Activated CD4-positive, alpha-beta T cell treated with anti-CD3 and anti-CD28 coated beads for 36 hours (primary cell): ENCODE measurements around the gene ANKRD31. TPM values are rescaled to one million over a fixed set of nuclear protein-coding genes. Genes with fewer than 3 reads are reported as not detected.
"Not testable (repeated sequence)": the region's sequence is repeated elsewhere in the genome, so short reads cannot be mapped to it uniquely, and the experiment has no call there.

Source experiments
- ATAC-seq: fragments of 200-7000 bp; cut with Tn5 transposase; one replicate; pipeline ENCODE4 v1.10.0; 2021; ENCODE audit warnings: mild to moderate bottlenecking, moderate library complexity
- CTCF ChIA-PET: fragments of 350-600 bp; sonication (Branson Sonifier 250); formaldehyde crosslinking; loops from one replicate; lab custom pipeline; 2021; ENCODE audit warnings: antibody characterized with exemption; lab: Charles Lee
- POLR2A ChIA-PET: fragments of 350-600 bp; sonication (Branson Sonifier 250); formaldehyde crosslinking; loops from one replicate; lab custom pipeline; 2021; ENCODE audit warnings: antibody characterized with exemption, inconsistent platforms; lab: Charles Lee
- DNase-seq: peaks from one replicate; pipeline ENCODE4 v3.0.0-alpha.2; 2020
- H3K27ac Mint-ChIP-seq: one replicate; pipeline ENCODE4 v1.8.0; 2021; ENCODE audit warnings: mixed read lengths
- H3K27me3 Mint-ChIP-seq: one replicate; pipeline ENCODE4 v1.8.0; 2021; ENCODE audit warnings: mixed read lengths
- H3K36me3 Mint-ChIP-seq: one replicate; pipeline ENCODE4 v1.8.0; 2021; ENCODE audit warnings: low read depth, mixed read lengths
- H3K4me1 Mint-ChIP-seq: one replicate; pipeline ENCODE4 v1.8.0; 2021; ENCODE audit warnings: mixed read lengths
- H3K4me3 Mint-ChIP-seq: one replicate; pipeline ENCODE4 v1.8.0; 2021; ENCODE audit warnings: mild to moderate bottlenecking, moderate library complexity, mixed read lengths
- H3K9me3 Mint-ChIP-seq: one replicate; pipeline ENCODE4 v1.8.0; 2021; ENCODE audit warnings: low read depth, mixed read lengths
- intact Hi-C, 2 experiments: fragments of 100-400 bp; cut with DNase I in 1 of 2; cut with micrococcal nuclease in 1 of 2; formaldehyde crosslinking; loops; one replicate each; pipeline versions ENCODE4 v1.14.2 to v1.15.1; 2022 to 2024; cut with DNase I, micrococcal nuclease
- total RNA-seq, 2 experiments: library from RNA; stranded (reverse); gene quantifications; one replicate each; pipeline ENCODE4 v1.2.3, GENCODE V29; 2021

Gene ANKRD31
- total RNA-seq, 2 experiments from 2014 or later: 0.66 to 0.67 TPM

GRCh38 chr5:75225506-75225905 is 11.2 kb downstream of the ANKRD31 start:
- no peak overlapping the region for H3K27ac Mint-ChIP-seq
- POLR2A ChIA-PET: no interaction called here
- intact Hi-C loops: no loop called here
- H3K4me1 Mint-ChIP-seq: no peaks in the 10 kb centered on the region
- H3K4me3 Mint-ChIP-seq: no peak overlapping the region
- H3K36me3 Mint-ChIP-seq: peaks cover 9% of the 10 kb centered on the region
- no peaks in the 10 kb centered on the region for H3K27me3 Mint-ChIP-seq
- H3K9me3 Mint-ChIP-seq: no peaks in the 10 kb centered on the region
- CTCF ChIA-PET: interaction anchor here (0.6 to 1.4 kb wide), 2 partner anchors 10 to 1178 kb away, joined by 3 to 5 read pairs; no protein-coding TSS in a partner anchor
- no peak for DNase-seq
- no peak for ATAC-seq

- DNase-seq, intact Hi-C loops, ATAC-seq, POLR2A ChIA-PET, H3K4me1 Mint-ChIP-seq, CTCF ChIA-PET, H3K27me3 Mint-ChIP-seq, H3K4me3 Mint-ChIP-seq, H3K27ac Mint-ChIP-seq: not testable (repeated sequence)
- Mint-ChIP-seq H3K9me3 (peaks cover 14% of the 10 kb centered on the region), H3K36me3 (peaks cover 40% of the 10 kb centered on the region)
Observed at GRCh38 chr5:75220787-75221186, 15.9 kb downstream of the ANKRD31 start.

DNA sequence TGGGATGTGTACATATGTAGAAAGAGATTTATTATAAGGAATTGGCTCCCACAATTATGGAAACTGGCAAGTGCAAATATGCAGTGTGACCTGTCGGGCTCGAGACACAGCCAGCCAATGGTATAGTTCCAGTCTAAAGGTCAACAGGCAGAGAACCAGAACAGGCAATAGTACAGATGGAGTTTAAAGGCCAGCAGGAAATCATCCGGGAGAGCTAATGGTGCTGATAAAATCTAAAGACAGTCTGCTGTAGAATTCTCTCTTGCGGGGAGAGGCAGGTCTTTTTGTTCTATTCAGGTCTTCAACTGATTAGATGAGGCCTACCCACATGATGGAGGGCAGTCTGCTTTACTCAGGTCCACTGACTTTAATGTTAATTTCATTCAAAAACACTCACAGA is 21.8 kb downstream of the ANKRD31 start:
- intact Hi-C loops: no loop called here
- H3K9me3 Mint-ChIP-seq: peaks cover 12% of the 10 kb centered on the region
- peaks cover 27% of the 10 kb centered on the region for H3K36me3 Mint-ChIP-seq
- ChIA-PET CTCF (interaction anchor here (1.3 kb wide), 1 partner anchor 15 kb away, joined by 3 read pairs; no protein-coding TSS in a partner anchor), POLR2A (no interaction called here)
- H3K27me3 Mint-ChIP-seq: no peaks in the 10 kb centered on the region
- H3K4me1 Mint-ChIP-seq: no peaks in the 10 kb centered on the region
- H3K4me3 Mint-ChIP-seq: no peak overlapping the region
- H3K27ac Mint-ChIP-seq: no peak overlapping the region
- DNase-seq (no peak), ATAC-seq (no peak)

DNA sequence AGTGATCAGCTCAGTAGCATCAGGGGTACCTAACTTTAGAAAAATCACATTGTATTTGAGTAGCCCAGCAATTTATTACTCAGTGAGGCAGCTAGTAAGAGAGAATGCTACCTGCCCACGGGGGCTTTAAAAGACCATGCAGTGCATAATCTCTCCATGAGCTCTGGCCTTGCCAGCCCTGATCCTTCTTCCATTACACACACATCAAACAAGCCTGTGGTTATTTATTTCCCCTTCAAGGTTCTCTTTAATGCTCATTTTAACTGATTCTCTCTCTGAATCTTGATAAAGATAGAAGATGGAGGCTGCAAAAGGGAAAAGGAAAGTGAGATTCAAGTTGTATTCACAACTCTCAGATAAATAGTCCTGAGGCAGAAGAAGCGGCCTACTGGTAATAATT is 22.3 kb downstream of the ANKRD31 start:
- no peak overlapping the region for H3K4me3 Mint-ChIP-seq
- DNase-seq (no peak), ATAC-seq (no peak)
- no peaks in the 10 kb centered on the region for H3K27me3 Mint-ChIP-seq
- H3K9me3 Mint-ChIP-seq: peaks cover 10% of the 10 kb centered on the region
- ChIA-PET POLR2A (no interaction called here), CTCF (interaction anchor here (0.6 to 0.8 kb wide), 2 partner anchors 22 to 143 kb away, joined by 3 read pairs; no protein-coding TSS in a partner anchor)
- intact Hi-C loops: no loop called here
- peaks cover 25% of the 10 kb centered on the region for H3K36me3 Mint-ChIP-seq
- no peaks in the 10 kb centered on the region for H3K4me1 Mint-ChIP-seq
- H3K27ac Mint-ChIP-seq: no peak overlapping the region

DNA sequence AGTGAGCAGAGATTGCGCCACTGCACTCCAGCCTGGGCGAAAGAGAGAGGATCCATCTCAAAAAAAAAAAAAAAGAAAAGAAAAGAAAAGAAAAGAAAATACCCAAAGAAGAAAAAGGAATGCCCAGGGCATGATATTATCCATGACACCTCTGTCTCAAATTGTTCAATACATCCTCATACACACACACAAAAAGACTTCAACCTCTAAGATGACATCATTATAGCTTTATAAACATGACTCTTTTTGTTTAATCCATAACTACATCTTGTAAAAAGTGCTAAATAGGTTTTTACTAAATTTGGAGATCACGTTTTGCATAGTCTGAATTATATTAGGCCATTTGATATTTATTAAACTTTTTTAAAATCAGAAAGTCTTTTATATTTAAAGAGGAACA is 33.1 kb downstream of the ANKRD31 start:
- H3K9me3 Mint-ChIP-seq: no peaks in the 10 kb centered on the region
- ChIA-PET POLR2A (no interaction called here), CTCF (no interaction called here)
- DNase-seq (no peak), ATAC-seq (no peak)
- H3K4me3 Mint-ChIP-seq: no peak overlapping the region
- H3K27me3 Mint-ChIP-seq: no peaks in the 10 kb centered on the region
- no peaks in the 10 kb centered on the region for H3K4me1 Mint-ChIP-seq
- H3K27ac Mint-ChIP-seq: no peak overlapping the region
- intact Hi-C loops: no loop called here
- no peaks in the 10 kb centered on the region for H3K36me3 Mint-ChIP-seq

- intact Hi-C loops: no loop called here
- Mint-ChIP-seq H3K4me1 (no peaks in the 10 kb centered on the region), H3K36me3 (no peaks in the 10 kb centered on the region), H3K27ac (no peak overlapping the region), H3K9me3 (no peaks in the 10 kb centered on the region), H3K4me3 (no peak overlapping the region), H3K27me3 (no peaks in the 10 kb centered on the region)
- ChIA-PET POLR2A (no interaction called here), CTCF (interaction anchor here (1.0 to 1.2 kb wide), 2 partner anchors 37 to 153 kb away, joined by 3 read pairs; no protein-coding TSS in a partner anchor)
- DNase-seq (peak; percentile 4), ATAC-seq (no peak)
Observed at GRCh38 chr5:75202935-75203334, 33.7 kb downstream of the ANKRD31 start.

DNA sequence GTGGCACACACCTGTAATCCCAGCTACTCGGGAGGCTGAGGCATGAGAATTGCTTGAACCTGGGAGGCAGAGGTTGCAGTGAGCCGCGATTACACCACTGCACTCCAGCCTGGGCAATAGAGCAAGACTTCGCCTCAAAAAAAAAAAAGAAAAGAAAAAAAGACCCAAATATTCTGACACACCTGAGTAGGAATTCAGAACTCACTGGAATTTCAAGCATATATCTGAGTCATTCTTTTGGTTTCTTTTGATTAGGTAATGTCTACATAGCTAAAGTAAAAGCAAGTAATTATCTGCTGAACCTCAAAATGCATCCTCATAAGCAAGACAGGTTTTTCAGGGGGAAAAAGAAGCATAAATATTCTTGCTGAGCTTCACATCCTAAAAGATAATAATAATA is 35.9 kb downstream of the ANKRD31 start:
- H3K9me3 Mint-ChIP-seq: no peaks in the 10 kb centered on the region
- DNase-seq: no peak
- no peaks in the 10 kb centered on the region for H3K36me3 Mint-ChIP-seq
- ChIA-PET CTCF (interaction anchor here (0.6 to 1.0 kb wide), 3 partner anchors 12 to 276 kb away, joined by 3 to 4 read pairs (median 3); no protein-coding TSS in a partner anchor), POLR2A (no interaction called here)
- H3K27ac Mint-ChIP-seq: no peak overlapping the region
- no peaks in the 10 kb centered on the region for H3K4me1 Mint-ChIP-seq
- no peaks in the 10 kb centered on the region for H3K27me3 Mint-ChIP-seq
- ATAC-seq: no peak
- intact Hi-C loops: no loop called here
- H3K4me3 Mint-ChIP-seq: no peak overlapping the region

DNA sequence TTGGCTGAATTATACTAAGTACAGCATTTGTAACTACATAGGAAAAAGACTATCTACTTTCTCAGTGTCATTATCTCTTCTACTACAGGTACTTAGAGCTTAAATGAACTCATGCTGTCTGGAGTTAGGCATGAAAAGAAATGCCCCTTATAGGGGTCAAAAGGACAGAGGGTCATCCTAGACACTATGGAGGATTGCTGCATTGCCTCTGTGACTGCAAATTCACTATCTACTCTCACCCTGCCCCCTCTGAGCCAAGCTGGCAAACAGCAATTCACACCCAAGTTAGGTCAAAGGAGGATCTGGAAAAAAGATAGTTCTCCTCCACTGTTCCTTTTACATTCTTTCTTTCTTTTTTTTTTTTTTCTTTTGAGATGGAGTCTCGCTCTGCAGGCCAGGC is 36.7 kb downstream of the ANKRD31 start:
- Mint-ChIP-seq H3K4me3 (no peak overlapping the region), H3K4me1 (no peaks in the 10 kb centered on the region), H3K36me3 (no peaks in the 10 kb centered on the region), H3K27me3 (no peaks in the 10 kb centered on the region), H3K27ac (no peak overlapping the region), H3K9me3 (no peaks in the 10 kb centered on the region)
- ChIA-PET CTCF (interaction anchor here (0.6 to 1.2 kb wide), 3 partner anchors 16 to 1094 kb away, joined by 3 read pairs; no protein-coding TSS in a partner anchor), POLR2A (no interaction called here)
- DNase-seq: no peak
- ATAC-seq: no peak
- intact Hi-C loops: no loop called here

DNA sequence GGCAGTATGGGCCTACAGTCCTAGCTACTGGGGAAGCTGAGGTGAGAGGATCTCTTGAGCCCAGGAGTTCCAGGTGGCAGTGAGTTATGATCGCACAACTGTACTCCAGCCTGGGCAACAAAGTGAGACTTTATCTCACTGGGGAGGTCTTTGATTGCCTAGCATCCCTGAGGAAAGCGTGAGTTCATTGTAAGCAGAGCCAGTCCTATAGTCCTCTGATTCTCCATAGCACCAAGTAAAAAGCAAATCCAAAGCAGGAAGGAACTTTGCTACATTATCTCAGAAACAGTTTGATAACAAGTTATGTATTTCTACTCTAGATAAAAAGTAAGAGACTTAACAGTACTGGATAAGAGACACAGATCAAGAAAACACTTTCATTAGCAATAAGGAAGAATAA is 37.6 kb downstream of the ANKRD31 start:
- Mint-ChIP-seq H3K9me3 (no peaks in the 10 kb centered on the region), H3K4me3 (no peak overlapping the region), H3K27me3 (no peaks in the 10 kb centered on the region), H3K27ac (no peak overlapping the region), H3K36me3 (no peaks in the 10 kb centered on the region), H3K4me1 (no peaks in the 10 kb centered on the region)
- no peak for ATAC-seq
- no peak for DNase-seq
- ChIA-PET CTCF (interaction anchor here (0.6 to 1.2 kb wide), 2 partner anchors 17 to 1095 kb away, joined by 3 read pairs; no protein-coding TSS in a partner anchor), POLR2A (no interaction called here)
- intact Hi-C loops: no loop called here

DNA sequence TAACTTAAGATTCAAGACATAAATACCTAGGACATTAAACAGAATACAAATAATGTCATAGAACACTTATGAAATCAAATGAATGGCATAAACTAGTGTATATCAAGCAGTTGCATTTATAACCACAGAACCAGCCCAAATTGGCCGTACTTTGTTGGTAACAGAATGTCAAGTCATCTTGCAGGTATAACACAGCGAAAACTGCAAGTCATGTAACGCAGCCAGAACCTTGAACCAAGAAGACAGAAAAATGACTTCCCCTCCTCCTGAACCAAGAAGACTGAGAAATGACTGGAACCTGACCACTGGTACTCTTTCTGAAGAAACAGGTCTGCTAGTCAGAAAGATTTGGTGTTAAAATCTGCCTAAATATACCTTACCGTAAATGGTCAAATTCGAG is 38.9 kb downstream of the ANKRD31 start:
- no peak for ATAC-seq
- POLR2A ChIA-PET: no interaction called here
- H3K36me3 Mint-ChIP-seq: no peaks in the 10 kb centered on the region
- no peak overlapping the region for H3K27ac Mint-ChIP-seq
- no peak for DNase-seq
- no peaks in the 10 kb centered on the region for H3K9me3 Mint-ChIP-seq
- no peak overlapping the region for H3K4me3 Mint-ChIP-seq
- peaks cover 5% of the 10 kb centered on the region for H3K4me1 Mint-ChIP-seq
- no peaks in the 10 kb centered on the region for H3K27me3 Mint-ChIP-seq
- CTCF ChIA-PET: no interaction called here
- intact Hi-C loops: no loop called here

DNA sequence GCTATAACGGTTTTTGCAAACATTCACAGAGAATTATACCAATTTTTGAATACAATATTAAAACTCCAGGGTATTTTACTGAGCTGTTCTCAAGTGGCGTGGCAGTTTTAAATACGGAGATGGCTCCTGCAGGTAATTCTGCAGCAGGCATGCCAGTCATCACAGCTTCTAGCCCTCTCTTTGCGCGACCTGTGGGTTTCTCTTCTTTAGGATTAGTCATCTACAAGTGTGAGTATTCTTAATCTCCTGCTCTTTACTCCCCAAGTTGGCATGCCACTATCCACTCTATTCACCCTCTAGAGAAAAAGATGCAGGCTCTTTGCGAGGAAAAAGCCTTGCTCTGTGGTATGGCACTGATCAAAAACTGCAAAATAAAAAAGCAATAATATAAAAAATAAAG is 43.9 kb downstream of the ANKRD31 start:
- DNase-seq (peak; percentile 41), ATAC-seq (peak; percentile 66)
- Mint-ChIP-seq H3K27ac (no peak overlapping the region), H3K36me3 (no peaks in the 10 kb centered on the region), H3K9me3 (no peaks in the 10 kb centered on the region), H3K4me3 (no peak overlapping the region), H3K27me3 (no peaks in the 10 kb centered on the region), H3K4me1 (peaks cover 15% of the 10 kb centered on the region)
- intact Hi-C loops: no loop called here
- ChIA-PET POLR2A (no interaction called here), CTCF (interaction anchor here (0.5 to 1.4 kb wide), 2 partner anchors 138 to 1620 kb away, joined by 3 to 4 read pairs; no protein-coding TSS in a partner anchor)

- no peak for DNase-seq
- CTCF ChIA-PET: interaction anchor here (1.4 kb wide), 1 partner anchor 137 kb away, joined by 4 read pairs; no protein-coding TSS in a partner anchor
- H3K27me3 Mint-ChIP-seq: no peaks in the 10 kb centered on the region
- POLR2A ChIA-PET: no interaction called here
- intact Hi-C loops: no loop called here
- peaks cover 15% of the 10 kb centered on the region for H3K4me1 Mint-ChIP-seq
- H3K9me3 Mint-ChIP-seq: no peaks in the 10 kb centered on the region
- no peak for ATAC-seq
- no peaks in the 10 kb centered on the region for H3K36me3 Mint-ChIP-seq
- no peak overlapping the region for H3K4me3 Mint-ChIP-seq
- H3K27ac Mint-ChIP-seq: no peak overlapping the region
Observed at GRCh38 chr5:75192264-75192663, 44.4 kb downstream of the ANKRD31 start.
